ENCODE measurements around the gene SLIT2. TPM values are rescaled to one million over a fixed set of nuclear protein-coding genes. Genes with fewer than 3 reads are reported as not detected.

SLIT2 gene
- polyA plus RNA-seq, 1 donor (not counting 4 experiments of a cell fraction or from before 2014, with no cell fraction given), result 7.5 TPM

- Histone ChIP-seq H3K4me2 (ENCODE audit: control insufficient read depth, extremely low read depth, insufficient read depth, low read depth, low read length) (peak overlapping the region; percentile 83), H3K36me3 (ENCODE audit: control insufficient read depth in 2 of 2, extremely low read depth in 1 of 2, insufficient read depth in 2 of 2, low read length in 2 of 2) (no peaks in the 10 kb centered on the region), H3K9me1 (ENCODE audit: control insufficient read depth, extremely low read depth, insufficient read depth, low read length) (no peaks in the 10 kb centered on the region), H3K27me3 (ENCODE audit: control insufficient read depth, extremely low read depth, insufficient read depth, low read length) (no peaks in the 10 kb centered on the region), H3K9ac (ENCODE audit: control insufficient read depth, extremely low read depth, insufficient read depth, low read length) (peak overlapping the region; percentile 81), H3K27ac (ENCODE audit: control insufficient read depth, insufficient read depth, low read length) (no peak overlapping the region), H4K20me1 (ENCODE audit: control insufficient read depth, extremely low read depth, insufficient read depth, low read length) (no peaks in the 10 kb centered on the region), H3K9me3 (ENCODE audit: control insufficient read depth, low read depth, low read length) (no peaks in the 10 kb centered on the region), H3K4me3 (ENCODE audit: control insufficient read depth in 2 of 3, extremely low read depth in 1 of 3, insufficient read depth in 2 of 3, low read depth in 1 of 3, low read length in 3 of 3) (peak overlapping the region; percentile 62 to 90 (median 73)), H3K4me1 (ENCODE audit: control insufficient read depth, extremely low read depth, insufficient read depth, low read length) (peaks cover 18% of the 10 kb centered on the region), H2AFZ (ENCODE audit: control insufficient read depth, low read length) (peak overlapping the region; percentile 79), H3K79me2 (ENCODE audit: control insufficient read depth, insufficient read depth, low read length) (peaks cover 38% of the 10 kb centered on the region)
- DNase-seq (ENCODE audit: low read depth, low spot score), result no peak
- no peak for FAIRE-seq
- TF ChIP-seq EZH2 (IDR thresholded peaks at IDR 0.05; ENCODE audit: low read length) (no peak), CTCF (optimal IDR thresholded peaks at IDR 0.05 in 1 of 3, IDR thresholded peaks at IDR 0.05 in 1 of 3, conservative IDR thresholded peaks at IDR 0.05 in 1 of 3; ENCODE audit: extremely low read depth in 1 of 3, insufficient read depth in 2 of 3, low read length in 3 of 3) (peak in 1 of 3 experiments; percentile 6)
- dilution Hi-C loops (cut with MboI; ENCODE audit: extremely low pct_ligation_motif_present, low sequenced_read_pairs), result no loop called here
Observed at GRCh38 chr4:20251031-20251795, 492 bp upstream of the SLIT2 start.

- H3K36me3 ChIP-seq (ENCODE audit: control insufficient read depth in 2 of 2, extremely low read depth in 1 of 2, insufficient read depth in 2 of 2, low read length in 2 of 2), result no peaks in the 10 kb centered on the region
- peaks cover 21% of the 10 kb centered on the region for H3K4me1 ChIP-seq (ENCODE audit: control insufficient read depth, extremely low read depth, insufficient read depth, low read length)
- H3K4me3 ChIP-seq (ENCODE audit: control insufficient read depth in 2 of 3, extremely low read depth in 1 of 3, insufficient read depth in 2 of 3, low read depth in 1 of 3, low read length in 3 of 3), result peak overlapping the region; percentile 62 to 90 (median 84)
- no peak for FAIRE-seq
- TF ChIP-seq CTCF (optimal IDR thresholded peaks at IDR 0.05 in 1 of 3, IDR thresholded peaks at IDR 0.05 in 1 of 3, conservative IDR thresholded peaks at IDR 0.05 in 1 of 3; ENCODE audit: extremely low read depth in 1 of 3, insufficient read depth in 2 of 3, low read length in 3 of 3) (no peak), EZH2 (IDR thresholded peaks at IDR 0.05; ENCODE audit: low read length) (no peak)
- H3K4me2 ChIP-seq (ENCODE audit: control insufficient read depth, extremely low read depth, insufficient read depth, low read depth, low read length), result peak overlapping the region; percentile 94
- H3K9me3 ChIP-seq (ENCODE audit: control insufficient read depth, low read depth, low read length), result no peaks in the 10 kb centered on the region
- H3K9me1 ChIP-seq (ENCODE audit: control insufficient read depth, extremely low read depth, insufficient read depth, low read length), result no peaks in the 10 kb centered on the region
- H3K27ac ChIP-seq (ENCODE audit: control insufficient read depth, insufficient read depth, low read length), result no peak overlapping the region
- dilution Hi-C loops (cut with MboI; ENCODE audit: extremely low pct_ligation_motif_present, low sequenced_read_pairs), result no loop called here
- H4K20me1 ChIP-seq (ENCODE audit: control insufficient read depth, extremely low read depth, insufficient read depth, low read length), result no peaks in the 10 kb centered on the region
- DNase-seq (ENCODE audit: low read depth, low spot score), result no peak
- H3K27me3 ChIP-seq (ENCODE audit: control insufficient read depth, extremely low read depth, insufficient read depth, low read length), result no peaks in the 10 kb centered on the region
- H3K9ac ChIP-seq (ENCODE audit: control insufficient read depth, extremely low read depth, insufficient read depth, low read length), result peak overlapping the region; percentile 81
- peaks cover 41% of the 10 kb centered on the region for H3K79me2 ChIP-seq (ENCODE audit: control insufficient read depth, insufficient read depth, low read length)
- peak overlapping the region; percentile 80 for H2AFZ ChIP-seq (ENCODE audit: control insufficient read depth, low read length)
Observed at GRCh38 chr4:20252656-20253282, 1.1 kb downstream of the SLIT2 start.

Data from keratinocyte (primary cell).